Measurements from ENCODE around the gene PSMC1.

- TF ChIP-seq, protein P1, sequence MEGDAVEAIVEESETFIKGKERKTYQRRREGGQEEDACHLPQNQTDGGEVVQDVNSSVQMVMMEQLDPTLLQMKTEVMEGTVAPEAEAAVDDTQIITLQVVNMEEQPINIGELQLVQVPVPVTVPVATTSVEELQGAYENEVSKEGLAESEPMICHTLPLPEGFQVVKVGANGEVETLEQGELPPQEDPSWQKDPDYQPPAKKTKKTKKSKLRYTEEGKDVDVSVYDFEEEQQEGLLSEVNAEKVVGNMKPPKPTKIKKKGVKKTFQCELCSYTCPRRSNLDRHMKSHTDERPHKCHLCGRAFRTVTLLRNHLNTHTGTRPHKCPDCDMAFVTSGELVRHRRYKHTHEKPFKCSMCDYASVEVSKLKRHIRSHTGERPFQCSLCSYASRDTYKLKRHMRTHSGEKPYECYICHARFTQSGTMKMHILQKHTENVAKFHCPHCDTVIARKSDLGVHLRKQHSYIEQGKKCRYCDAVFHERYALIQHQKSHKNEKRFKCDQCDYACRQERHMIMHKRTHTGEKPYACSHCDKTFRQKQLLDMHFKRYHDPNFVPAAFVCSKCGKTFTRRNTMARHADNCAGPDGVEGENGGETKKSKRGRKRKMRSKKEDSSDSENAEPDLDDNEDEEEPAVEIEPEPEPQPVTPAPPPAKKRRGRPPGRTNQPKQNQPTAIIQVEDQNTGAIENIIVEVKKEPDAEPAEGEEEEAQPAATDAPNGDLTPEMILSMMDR (IDR thresholded peaks at IDR 0.05): no peak
- TF ChIP-seq ZFX (IDR thresholded peaks at IDR 0.05; ENCODE audit: borderline replicate concordance): no peak
Measured at GRCh38 chr14:90248594-90248993, 7.8 kb upstream of the PSMC1 start.

All from 22Rv1 (cell line).